WERI-Rb-1 (cell line): Measurements from ENCODE around the gene C20orf96.

Experiments
- DNase-seq: peaks from one replicate; pipeline ENCODE4 v3.0.0-alpha.2; 2020
- H3K27ac ChIP-seq: fragments of 250-450 bp; sonication (Bioruptor Pico); 2 replicates; pipeline ENCODE4 v1.5.1; 2020; ENCODE audit warnings: mild to moderate bottlenecking, moderate library complexity
- H3K27me3 ChIP-seq: fragments of 250-450 bp; sonication (Bioruptor Pico); 2 replicates; pipeline ENCODE4 v1.5.1; 2021; ENCODE audit warnings: mild to moderate bottlenecking, low read depth, moderate library complexity; ENCODE audit not compliant: insufficient read depth, severe bottlenecking
- H3K36me3 ChIP-seq: fragments of 250-450 bp; sonication (Bioruptor Pico); 2 replicates; pipeline ENCODE4 v1.5.1; 2020; ENCODE audit warnings: mild to moderate bottlenecking, moderate library complexity
- H3K4me3 ChIP-seq: 2 replicates; pipeline ENCODE4 v1.5.1; 2011; ENCODE audit warnings: low read depth, mild to moderate bottlenecking, control low read depth, low read length
- H3K9me3 ChIP-seq: fragments of 250-450 bp; sonication (Bioruptor Pico); 2 replicates; pipeline ENCODE4 v1.5.1; 2021; ENCODE audit warnings: mild to moderate bottlenecking, moderate library complexity; ENCODE audit not compliant: severe bottlenecking
- CTCF ChIP-seq: IDR thresholded peaks from 2 replicates; pipeline ENCODE4 v1.5.1; 2011; ENCODE audit warnings: low read depth, mild to moderate bottlenecking, control low read depth, inconsistent platforms, low read length

C20orf96 gene

DNA sequence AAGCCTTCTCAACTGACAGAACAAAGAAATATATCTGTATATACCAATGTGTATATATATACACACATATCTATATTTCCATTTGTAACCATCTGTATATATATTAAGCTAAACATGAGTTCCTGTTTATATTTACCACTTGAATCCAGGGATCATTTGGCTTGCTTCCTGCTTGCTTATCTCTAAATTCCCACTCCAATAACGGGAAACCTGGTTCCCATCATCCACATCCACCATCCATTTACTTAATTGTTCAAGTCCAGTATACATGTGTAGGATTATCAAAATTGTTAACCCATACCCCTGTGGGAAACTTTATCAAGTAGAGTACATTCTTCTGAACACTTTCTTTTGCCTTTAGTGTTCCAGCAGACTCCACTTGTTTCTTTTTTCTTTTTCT, 22.3 kb upstream of the C20orf96 start:
- Histone ChIP-seq H3K9me3 (no peaks in the 10 kb centered on the region), H3K27ac (no peak overlapping the region), H3K36me3 (no peaks in the 10 kb centered on the region), H3K27me3 (no peaks in the 10 kb centered on the region), H3K4me3 (no peak overlapping the region)
- no peak for DNase-seq
- TF ChIP-seq CTCF = no peak

DNA sequence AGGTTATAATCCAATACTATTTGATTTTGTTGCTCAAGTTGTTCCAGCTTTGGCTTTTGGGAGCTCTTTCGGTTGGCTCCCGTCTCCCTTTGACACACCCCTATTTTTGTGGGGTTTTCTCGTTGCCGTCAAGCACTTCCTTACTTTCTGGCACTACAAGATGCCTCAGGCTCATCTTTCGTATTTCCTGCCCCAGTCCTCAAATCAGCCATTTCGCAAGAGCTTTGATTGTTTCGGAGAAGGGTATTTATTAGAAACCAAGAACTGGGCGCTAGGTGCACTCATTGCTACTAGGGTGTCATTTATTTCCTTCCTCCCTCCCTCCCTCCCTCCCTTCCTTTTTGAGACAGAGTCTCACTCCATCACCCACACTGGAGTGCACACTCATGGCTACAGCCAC, 21.5 kb upstream of the C20orf96 start:
- DNase-seq = no peak
- Histone ChIP-seq H3K9me3 (no peaks in the 10 kb centered on the region), H3K27me3 (no peaks in the 10 kb centered on the region), H3K36me3 (no peaks in the 10 kb centered on the region), H3K4me3 (no peak overlapping the region), H3K27ac (no peak overlapping the region)
- TF ChIP-seq CTCF = no peak

DNA sequence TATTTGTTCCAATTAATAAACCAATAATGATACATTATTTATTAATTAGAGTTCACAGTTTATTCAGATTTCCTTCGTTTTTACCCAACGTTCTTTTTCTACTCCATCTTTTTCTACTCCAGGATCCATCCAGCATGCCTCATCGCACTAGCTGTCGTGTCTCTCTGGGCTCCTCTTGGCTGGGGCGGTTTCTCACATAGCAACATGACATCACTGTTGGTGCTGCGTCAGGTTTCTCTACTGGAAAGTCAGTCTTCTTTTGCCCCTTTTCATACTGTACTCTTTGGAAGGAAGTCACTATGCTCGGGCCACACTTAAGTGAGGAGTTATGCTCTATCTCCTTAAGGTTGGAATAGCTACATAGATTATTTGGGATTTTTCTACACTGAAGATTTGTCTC, 21.1 kb upstream of the C20orf96 start:
- no peak overlapping the region for H3K27ac ChIP-seq
- no peak overlapping the region for H3K4me3 ChIP-seq
- H3K9me3 ChIP-seq = no peaks in the 10 kb centered on the region
- no peak for DNase-seq
- no peaks in the 10 kb centered on the region for H3K36me3 ChIP-seq
- H3K27me3 ChIP-seq = no peaks in the 10 kb centered on the region
- no peak for TF ChIP-seq CTCF

- no peaks in the 10 kb centered on the region for H3K9me3 ChIP-seq
- H3K27me3 ChIP-seq = no peaks in the 10 kb centered on the region
- H3K4me3 ChIP-seq = no peak overlapping the region
- no peak for TF ChIP-seq CTCF
- no peak overlapping the region for H3K27ac ChIP-seq
- no peak for DNase-seq
- H3K36me3 ChIP-seq = no peaks in the 10 kb centered on the region
Observed at GRCh38 chr20:310645-311044, 20.1 kb upstream of the C20orf96 start.

- Histone ChIP-seq H3K27me3 (no peaks in the 10 kb centered on the region), H3K4me3 (no peak overlapping the region), H3K27ac (no peak overlapping the region), H3K36me3 (no peaks in the 10 kb centered on the region), H3K9me3 (no peaks in the 10 kb centered on the region)
- no peak for TF ChIP-seq CTCF
- DNase-seq = peak; percentile 37
Observed at GRCh38 chr20:309841-310644, 19.5 kb upstream of the C20orf96 start.

DNA sequence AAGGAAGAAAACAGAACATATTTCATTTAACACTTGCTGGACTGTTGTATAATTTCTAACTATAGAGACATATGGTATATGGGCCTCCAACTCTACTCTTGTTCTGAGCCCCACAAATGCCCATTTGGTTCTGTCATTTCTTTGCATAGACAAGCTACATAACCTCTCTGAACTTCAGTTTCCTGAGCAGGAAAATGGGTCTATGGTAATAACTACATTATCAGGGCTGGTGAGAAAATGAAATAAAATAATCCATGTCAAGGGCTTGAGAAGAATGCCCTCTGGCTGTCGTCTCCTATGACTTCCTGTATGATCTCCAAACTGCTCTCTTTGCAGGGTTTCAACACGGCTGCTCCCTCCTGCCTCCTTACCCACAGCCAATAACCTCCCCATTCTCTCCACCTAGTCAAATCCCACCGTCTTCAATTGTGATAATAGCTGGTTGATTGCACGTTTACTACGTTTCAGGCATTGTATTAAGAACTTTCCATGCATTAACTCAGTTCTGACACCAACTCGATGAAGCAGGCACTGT, 18.8 kb upstream of the C20orf96 start:
- no peak overlapping the region for H3K4me3 ChIP-seq
- H3K27ac ChIP-seq = no peak overlapping the region
- H3K27me3 ChIP-seq = no peaks in the 10 kb centered on the region
- DNase-seq = no peak
- no peaks in the 10 kb centered on the region for H3K36me3 ChIP-seq
- no peaks in the 10 kb centered on the region for H3K9me3 ChIP-seq
- TF ChIP-seq CTCF = no peak
